HG03521 (cell line): ENCODE data around the gene SNIP1.
"Not testable (repeated sequence)": the region's sequence is repeated elsewhere in the genome, so short reads cannot be mapped to it uniquely, and the experiment has no call there.

Source experiments
- ATAC-seq: cut with Tn5 transposase; IDR thresholded peaks from one replicate; pipeline ENCODE4 v1.9.1; 2021; ENCODE audit warnings: mild to moderate bottlenecking, moderate library complexity; ENCODE audit not compliant: unreplicated experiment

SNIP1 gene

DNA sequence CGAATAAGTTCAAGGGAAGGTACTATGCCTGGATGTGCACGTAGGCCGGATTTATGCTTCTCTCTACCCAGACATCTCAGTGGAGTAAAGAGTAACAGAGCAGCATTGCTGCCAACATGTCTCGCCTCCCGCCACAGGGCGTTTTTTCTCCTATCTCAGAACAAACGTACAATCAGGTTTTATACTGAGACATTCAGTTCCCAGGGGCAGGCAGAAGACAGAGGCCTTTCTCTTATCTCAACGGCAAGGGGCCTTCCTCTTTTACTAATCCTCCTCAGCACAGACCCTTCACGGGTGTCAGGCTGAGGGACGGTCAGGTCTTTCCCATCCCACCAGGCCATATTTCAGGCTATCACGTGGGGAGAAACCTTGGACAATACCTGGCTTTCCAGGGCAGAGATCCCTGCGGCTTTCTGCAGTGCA lies 5.9 kb upstream of the SNIP1 start:
- not testable (repeated sequence) for ATAC-seq

DNA sequence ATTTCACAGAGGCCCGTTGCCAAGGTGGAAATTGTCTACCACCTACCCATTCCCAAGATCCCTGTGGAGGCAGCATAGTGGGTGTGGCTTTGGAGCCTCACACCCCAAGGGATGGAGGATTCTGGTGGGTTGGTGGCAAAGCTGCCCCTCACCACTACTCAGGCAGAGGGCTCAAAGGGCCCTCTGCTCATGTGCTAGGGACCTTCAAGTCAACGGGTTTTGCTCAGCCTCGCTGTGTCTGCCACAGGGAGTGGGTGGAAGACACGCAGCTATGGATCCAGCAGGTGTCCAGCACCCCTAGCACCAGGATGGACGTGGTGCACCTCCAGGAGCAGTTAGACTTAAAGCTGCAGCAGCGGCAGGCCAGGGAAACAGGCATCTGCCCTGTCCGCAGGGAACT lies 5.0 kb upstream of the SNIP1 start:
- no peak for ATAC-seq

DNA sequence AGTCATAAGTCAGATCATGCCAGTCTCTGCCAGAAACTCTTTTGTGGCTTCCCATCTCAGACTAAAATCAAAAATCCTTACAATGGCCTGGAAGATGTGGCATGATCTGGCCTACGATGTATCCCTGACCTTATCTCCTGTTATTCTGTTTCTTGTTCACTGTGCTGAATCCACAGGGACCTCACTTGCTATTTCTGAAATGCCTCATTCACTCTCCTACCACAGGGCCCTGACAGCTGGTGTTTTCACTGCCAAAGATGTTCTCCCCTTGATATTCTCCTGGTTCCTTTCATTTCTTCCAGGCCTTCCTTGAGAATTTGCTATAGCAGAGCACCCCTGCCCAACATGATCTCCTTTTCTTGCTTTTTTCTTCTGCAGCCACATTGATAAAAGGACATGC lies 4.3 kb upstream of the SNIP1 start:
- no peak for ATAC-seq

- no peak for ATAC-seq
Observed at GRCh38 chr1:37557402-37557801, 3.3 kb upstream of the SNIP1 start.

- no peak for ATAC-seq
Observed at GRCh38 chr1:37556712-37557196, 2.7 kb upstream of the SNIP1 start, which contains the start of gene DNALI1. TSS of gene DNALI1 (plus strand) at chr1:37556940. CDS start at chr1:37556995, 55 bp downstream.

GRCh38 chr1:37553598-37553926 lies 531 bp downstream of the SNIP1 start:
- ATAC-seq: no peak

GRCh38 chr1:37549341-37549740 lies 4.8 kb downstream of the SNIP1 start:
- no peak for ATAC-seq

DNA sequence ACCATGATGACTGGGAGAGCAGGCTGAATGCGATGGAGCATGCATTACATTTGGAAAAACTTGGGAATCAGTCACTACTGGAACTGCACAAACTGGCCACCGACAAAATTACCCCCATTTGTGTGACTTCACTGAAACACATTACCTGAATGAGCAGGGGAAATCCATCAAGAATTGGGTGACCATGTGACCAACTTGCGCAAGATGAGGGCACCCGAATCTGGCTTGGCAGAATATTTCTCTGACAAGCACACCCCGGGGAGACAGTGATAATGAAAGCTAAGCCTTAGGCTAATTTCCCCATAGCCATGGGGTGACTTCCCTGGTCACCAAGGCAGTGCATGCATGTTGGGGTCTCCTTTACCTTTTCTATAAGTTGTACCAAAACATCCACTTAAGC lies 9.1 kb downstream of the SNIP1 start:
- no peak for ATAC-seq

DNA sequence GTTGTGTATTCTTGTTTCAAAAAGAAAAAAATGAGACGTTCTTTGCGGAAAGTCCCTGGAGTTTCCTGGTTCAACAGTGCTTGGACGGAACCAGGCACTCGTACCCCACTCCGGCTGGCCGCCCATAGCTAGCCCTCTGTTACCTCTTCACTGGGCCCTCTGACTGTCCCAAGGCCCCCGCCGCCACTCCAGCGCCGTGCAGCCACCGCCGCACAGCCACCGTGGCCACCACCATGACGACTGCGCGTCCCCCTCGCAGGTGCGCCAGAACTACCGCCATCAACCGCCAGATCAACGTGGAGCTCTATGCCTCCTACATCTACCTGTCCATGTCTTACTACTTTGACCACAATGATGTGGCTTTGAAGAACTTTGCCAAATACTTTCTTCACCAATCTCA lies 9.6 kb downstream of the SNIP1 start:
- no peak for ATAC-seq

GRCh38 chr1:37540036-37540785 lies 13.9 kb downstream of the SNIP1 start:
- no peak for ATAC-seq

DNA sequence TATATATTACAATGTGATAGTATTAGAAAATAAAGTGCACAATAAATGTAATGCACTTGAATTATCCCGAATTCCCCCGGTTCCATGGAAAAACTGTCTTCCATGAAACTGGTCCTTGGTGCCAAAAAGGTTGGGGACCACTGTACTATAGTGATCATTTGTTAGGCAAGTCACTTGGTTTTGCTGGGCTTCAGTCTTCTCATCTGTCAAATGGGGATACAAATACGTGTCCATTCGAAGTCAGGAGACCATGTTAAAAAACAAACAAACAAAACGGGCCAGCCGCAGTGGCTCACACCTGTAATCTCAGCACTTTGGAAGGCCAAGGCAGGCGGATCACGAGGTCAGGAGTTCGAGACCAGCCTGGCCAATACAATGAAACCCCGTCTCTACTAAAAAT lies 14.9 kb downstream of the SNIP1 start:
- not testable (repeated sequence) for ATAC-seq

- no peak for ATAC-seq
Observed at GRCh38 chr1:37537378-37537777, 16.7 kb downstream of the SNIP1 start.

GRCh38 chr1:37533317-37534093 lies 20.6 kb downstream of the SNIP1 start:
- ATAC-seq: no peak

- not testable (repeated sequence) for ATAC-seq
Observed at GRCh38 chr1:37532418-37533156, 21.5 kb downstream of the SNIP1 start.

GRCh38 chr1:37529888-37530287 lies 24.2 kb downstream of the SNIP1 start:
- not testable (repeated sequence) for ATAC-seq

DNA sequence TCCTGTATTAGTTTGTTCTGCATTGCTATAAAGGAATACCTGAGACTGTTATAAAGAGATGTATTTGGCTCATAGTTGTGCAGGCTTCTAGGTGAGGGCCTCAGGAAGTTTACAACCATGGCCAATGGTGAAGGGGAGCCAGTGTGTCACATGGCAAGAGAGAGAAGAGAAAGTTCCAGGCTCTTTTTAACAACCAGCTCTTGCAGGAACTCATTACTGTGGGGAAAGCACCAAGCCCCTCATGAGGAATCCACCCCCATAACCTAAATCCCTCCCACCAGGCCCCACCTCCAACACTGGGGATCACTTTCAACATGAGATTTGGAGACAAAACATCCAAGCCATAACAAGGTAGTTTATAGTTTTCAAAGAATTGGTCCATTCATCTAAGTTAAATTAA lies 34.5 kb downstream of the SNIP1 start:
- ATAC-seq: no peak

DNA sequence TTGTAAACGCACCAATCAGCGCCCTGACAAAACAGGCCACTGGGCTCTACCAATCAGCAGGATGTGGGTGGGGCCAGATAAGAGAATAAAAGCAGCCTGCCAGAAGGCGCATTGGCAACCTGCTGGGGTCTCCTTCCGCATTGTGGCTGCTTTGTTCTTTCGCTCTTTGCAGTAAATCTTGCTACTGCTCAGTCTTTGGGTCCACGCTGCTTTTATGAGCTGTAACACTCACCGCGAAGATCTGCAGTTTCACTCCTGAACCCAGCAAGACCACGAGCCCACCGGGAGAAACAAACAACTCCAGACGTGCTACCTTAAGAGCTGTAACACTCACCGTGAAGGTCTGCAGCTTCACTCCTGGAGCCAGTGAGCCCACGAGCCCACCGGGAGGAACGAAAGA lies 35.2 kb downstream of the SNIP1 start:
- not testable (repeated sequence) for ATAC-seq

- ATAC-seq: not testable (repeated sequence)
Observed at GRCh38 chr1:37518241-37518640, 35.9 kb downstream of the SNIP1 start.

DNA sequence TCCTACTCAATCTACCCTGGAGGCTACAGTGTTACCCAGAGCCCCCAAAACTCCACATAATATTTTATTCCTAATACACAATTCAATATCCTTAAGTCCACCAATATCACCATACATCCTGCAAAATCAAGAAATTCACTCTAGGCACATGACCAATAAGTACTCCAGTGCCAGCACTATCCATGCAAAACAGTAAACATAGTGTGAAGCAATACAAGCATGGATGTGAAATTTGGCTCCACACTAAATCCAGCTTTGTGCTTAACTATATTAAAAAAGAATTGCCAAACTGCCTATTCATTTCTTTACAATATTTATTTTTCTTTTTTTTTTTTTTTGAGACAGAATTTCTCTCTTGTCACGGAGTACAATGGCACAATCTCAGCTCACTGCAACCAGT lies 36.5 kb downstream of the SNIP1 start:
- ATAC-seq: no peak

DNA sequence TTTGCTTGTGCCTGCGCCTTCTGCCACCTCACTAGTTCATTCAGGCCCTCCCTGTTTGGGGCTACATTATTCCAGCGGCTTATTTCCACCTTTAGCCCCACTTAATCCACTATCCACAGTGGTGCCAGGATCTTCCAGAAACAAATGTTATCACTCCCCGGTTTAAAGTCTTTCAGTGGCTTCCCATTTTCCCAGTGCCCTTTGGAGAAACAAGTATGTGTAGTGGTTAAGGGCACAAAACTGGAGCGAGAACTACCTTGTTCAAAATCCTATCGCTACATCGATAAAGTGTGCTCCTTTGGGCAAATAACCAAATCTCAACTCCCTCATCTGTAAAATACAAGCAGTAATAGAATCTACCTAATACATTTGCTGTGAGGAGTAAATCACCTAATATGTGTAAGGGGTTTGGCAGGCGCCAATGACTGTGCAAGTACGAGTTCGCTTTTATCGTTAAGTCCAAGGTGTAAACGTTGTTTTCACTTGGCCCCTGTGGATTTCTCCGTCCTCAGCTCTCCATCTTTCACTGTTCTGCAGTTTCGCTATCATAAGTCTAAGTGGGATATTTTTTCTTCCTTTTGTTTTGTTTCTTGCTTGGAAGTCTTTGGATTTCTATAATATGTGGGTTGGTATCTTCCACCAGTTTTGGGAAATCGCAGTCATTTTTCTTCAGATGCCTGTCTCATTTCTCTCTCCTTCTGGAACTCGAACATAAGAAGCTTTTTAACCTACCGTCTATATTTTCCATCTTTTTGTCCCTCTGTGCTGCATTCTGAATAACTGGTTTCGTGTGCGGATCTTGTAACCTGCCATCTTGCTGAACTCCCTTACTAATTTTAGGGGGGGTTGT lies 38.7 kb downstream of the SNIP1 start:
- no peak for ATAC-seq
